ENCODE results near the gene SLC39A11.

The SLC39A11 gene

DNA sequence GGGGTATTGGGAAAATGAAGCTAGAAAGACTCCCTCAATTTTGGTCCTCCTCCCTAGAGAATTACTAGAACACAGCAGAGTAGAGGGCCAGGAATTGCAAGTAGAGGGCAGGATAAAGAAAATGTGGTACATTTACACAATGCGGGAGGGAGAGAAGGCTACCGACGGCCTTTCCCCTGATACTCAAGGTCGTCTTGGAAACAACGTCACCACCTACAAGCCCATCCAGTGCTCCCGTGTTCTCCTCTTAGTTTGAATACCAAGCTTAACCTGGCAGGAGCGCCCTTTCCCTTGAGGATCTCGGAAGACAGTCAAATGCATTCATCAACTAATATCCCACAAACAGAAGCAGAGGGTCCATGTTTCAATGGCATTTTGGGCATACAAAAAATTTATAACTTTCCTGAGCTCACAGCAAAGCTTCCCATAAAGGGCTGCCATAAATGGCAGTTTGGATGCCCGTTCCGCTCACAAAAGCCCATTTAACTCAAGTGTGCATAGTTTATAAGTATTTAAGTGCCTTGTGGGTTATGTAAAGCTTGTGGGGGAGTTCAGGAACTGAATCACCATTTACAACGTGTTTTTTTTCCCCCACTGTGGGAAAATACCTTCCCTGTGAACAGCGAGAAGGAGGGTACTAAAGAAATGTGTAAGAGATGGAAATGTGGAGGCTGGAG is 414.6 kb downstream of the SLC39A11 start:
- CTCF ChIA-PET, result interaction anchor here (0.8 to 1.9 kb wide), 3 partner anchors 35 to 121 kb away, joined by 3 to 6 read pairs (median 3); no protein-coding TSS in a partner anchor
- TF ChIP-seq, protein P1, sequence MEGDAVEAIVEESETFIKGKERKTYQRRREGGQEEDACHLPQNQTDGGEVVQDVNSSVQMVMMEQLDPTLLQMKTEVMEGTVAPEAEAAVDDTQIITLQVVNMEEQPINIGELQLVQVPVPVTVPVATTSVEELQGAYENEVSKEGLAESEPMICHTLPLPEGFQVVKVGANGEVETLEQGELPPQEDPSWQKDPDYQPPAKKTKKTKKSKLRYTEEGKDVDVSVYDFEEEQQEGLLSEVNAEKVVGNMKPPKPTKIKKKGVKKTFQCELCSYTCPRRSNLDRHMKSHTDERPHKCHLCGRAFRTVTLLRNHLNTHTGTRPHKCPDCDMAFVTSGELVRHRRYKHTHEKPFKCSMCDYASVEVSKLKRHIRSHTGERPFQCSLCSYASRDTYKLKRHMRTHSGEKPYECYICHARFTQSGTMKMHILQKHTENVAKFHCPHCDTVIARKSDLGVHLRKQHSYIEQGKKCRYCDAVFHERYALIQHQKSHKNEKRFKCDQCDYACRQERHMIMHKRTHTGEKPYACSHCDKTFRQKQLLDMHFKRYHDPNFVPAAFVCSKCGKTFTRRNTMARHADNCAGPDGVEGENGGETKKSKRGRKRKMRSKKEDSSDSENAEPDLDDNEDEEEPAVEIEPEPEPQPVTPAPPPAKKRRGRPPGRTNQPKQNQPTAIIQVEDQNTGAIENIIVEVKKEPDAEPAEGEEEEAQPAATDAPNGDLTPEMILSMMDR (IDR thresholded peaks at IDR 0.05; ENCODE audit: control extremely low read depth, extremely low read depth, low read depth, missing control alignments), result no peak
- POLR2A ChIA-PET, result no interaction called here
- DNase-seq (ENCODE audit: extremely low spot score), result no peak

DNA sequence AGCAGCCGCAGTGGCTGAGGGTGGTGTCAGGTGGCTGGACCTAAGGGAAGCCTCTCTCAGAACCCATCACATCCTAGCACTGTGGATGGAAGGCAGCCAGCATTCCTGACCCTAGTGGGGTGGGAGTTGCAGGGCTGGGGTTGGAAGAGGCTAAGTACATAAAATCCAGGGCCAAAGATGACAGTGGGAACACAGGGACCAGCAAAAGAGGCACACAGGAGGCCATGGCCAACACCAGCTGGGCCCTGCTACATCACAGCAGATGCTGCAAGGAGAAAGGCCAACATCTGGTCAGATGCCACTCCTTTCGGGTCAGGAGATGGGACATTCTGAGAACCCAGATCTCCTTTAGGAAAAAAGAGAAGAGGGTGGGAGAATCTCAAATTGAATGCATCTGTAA is 415.4 kb downstream of the SLC39A11 start:
- CTCF ChIA-PET, result interaction anchor here (1.9 kb wide), 1 partner anchor 120 kb away, joined by 6 read pairs; no protein-coding TSS in a partner anchor
- TF ChIP-seq, protein P1 (IDR thresholded peaks at IDR 0.05; ENCODE audit: control extremely low read depth, extremely low read depth, low read depth, missing control alignments), result no peak
- DNase-seq (ENCODE audit: extremely low spot score), result no peak
- POLR2A ChIA-PET, result no interaction called here

DNA sequence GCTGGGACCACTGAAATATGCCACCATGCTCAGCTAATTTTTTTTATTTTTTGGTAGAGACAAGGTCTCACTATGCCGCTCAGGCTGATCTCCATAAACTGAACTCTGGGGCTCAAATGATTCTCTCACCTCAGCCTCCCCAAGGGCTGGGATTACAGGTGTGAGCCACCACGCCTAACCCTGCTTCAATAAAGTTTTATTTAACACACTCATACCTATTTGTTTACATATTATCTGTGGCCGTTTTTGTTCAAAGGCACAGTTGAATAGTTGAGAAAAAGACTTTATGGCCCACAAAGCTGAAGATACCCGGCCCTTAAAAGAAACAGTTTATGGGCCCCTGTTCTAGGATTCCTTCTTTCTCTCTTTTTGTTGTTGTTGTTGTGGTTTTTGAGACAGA is 419.8 kb downstream of the SLC39A11 start:
- ChIA-PET POLR2A (no interaction called here), CTCF (interaction anchor here (2.0 kb wide), 1 partner anchor 54 kb away, joined by 4 read pairs; no protein-coding TSS in a partner anchor)
- TF ChIP-seq, protein P1 (IDR thresholded peaks at IDR 0.05; ENCODE audit: control extremely low read depth, extremely low read depth, low read depth, missing control alignments), result no peak

DNA sequence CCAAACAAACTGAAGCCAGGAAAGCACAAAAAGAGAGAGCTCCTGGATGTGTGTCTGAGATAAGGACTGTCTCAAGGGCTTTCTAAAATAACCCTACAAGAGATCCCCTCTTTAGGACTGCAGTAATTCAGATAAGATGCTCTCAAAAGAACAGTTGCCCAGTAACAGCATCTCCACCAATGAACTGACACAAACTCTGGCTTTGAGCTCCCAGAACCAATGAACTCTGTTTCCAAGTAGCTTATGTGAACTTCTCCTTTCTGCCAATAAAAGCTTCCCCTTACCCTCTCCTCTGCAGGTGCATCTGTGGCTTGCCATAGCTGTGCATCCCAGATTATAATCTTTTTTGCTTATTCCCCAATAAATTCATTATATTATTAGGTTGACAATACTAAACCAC is 421.5 kb downstream of the SLC39A11 start:
- no peak for DNase-seq (ENCODE audit: extremely low spot score)
- TF ChIP-seq, protein P1 (IDR thresholded peaks at IDR 0.05; ENCODE audit: control extremely low read depth, extremely low read depth, low read depth, missing control alignments), result no peak
- POLR2A ChIA-PET, result no interaction called here
- CTCF ChIA-PET, result interaction anchor here (1.0 to 2.0 kb wide), 5 partner anchors 11 to 69 kb away, joined by 3 to 5 read pairs (median 4); no protein-coding TSS in a partner anchor

More for the DNA sequence above, 419.8 kb downstream of the SLC39A11 start:
- DNase-seq (ENCODE audit: extremely low spot score), result no peak

DNA sequence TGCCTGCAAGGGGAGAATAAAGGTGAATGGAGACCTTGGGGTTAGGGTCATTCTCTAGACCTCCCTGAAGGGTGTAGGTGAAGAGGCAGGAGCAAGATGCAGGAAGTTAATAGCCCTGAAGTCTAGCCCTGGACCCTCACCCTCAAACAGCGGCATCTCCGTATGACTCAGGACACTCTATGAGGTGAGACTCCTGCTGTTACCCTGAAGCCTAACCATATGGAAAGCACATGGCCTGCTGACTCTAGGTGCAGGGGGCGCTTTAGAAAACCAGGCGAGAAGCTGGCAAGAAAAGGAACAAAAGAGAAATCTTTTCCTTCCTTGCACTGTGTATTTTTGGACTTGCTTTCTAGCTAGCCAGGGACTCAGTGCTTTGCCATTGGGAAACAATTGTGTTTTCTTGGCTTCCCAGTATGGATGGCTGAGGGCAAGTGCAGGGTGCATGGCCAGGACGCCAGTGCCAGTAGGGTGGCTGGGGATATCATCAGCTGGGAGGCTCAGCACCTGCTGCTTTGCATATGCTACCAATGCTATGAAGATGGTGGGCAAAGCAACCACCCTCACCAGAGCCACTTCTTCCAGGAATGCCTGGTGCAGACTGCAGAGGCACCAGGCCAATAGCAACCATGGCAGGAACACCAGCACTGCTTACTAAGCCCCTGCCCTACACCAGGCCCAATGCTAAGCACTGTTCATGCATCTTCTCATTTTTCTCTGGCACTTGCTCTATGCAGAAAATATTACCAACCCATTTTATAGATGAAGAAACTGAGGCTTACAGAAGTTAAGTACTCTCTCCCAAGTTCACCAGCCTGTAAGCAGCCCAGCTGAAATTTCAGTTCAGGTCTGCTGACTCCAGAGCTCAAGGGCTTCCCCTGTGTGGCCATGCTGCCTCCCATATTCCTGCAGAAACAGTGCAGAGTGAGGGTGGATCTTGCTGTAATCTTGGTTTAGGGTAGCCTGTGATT is 425.1 kb downstream of the SLC39A11 start:
- CTCF ChIA-PET, result interaction anchor here (1.0 kb wide), 1 partner anchor 111 kb away, joined by 3 read pairs; no protein-coding TSS in a partner anchor
- POLR2A ChIA-PET, result no interaction called here

More for the DNA sequence above, 425.1 kb downstream of the SLC39A11 start:
- DNase-seq (ENCODE audit: extremely low spot score), result no peak
- TF ChIP-seq, protein P1 (IDR thresholded peaks at IDR 0.05; ENCODE audit: control extremely low read depth, extremely low read depth, low read depth, missing control alignments), result no peak

All from GM10248 (cell line).